ENCODE data around the gene TEX14.
A peak's percentile ranks its signal among the peaks of the same experiment; 100 is the strongest.
"Not testable (repeated sequence)": the region's sequence is repeated elsewhere in the genome, so short reads cannot be mapped to it uniquely, and the experiment has no call there.

Gene TEX14

DNA sequence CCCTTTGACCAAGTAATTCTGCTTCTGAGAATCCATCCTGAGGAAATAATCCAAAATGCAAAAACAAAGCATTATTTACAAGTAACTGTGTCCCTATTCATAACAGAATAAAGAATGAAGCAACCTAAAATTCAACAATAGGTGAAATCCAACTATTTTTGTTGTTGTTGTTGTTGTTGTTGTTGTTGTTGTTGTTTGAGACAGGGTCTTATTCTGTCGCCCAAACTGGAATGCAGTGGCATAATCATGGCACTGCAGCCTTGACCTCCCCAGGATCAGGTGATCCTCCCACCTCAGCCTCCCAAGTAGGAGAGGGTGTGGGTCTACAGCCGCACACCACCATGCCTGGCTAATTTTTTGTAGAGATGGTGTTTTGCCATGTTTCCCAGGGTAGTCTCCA, 101.5 kb downstream of the TEX14 start:
- H3K4me3 ChIP-seq (ENCODE audit: low read depth, low read length), result no peak overlapping the region
- TF ChIP-seq, protein P1, sequence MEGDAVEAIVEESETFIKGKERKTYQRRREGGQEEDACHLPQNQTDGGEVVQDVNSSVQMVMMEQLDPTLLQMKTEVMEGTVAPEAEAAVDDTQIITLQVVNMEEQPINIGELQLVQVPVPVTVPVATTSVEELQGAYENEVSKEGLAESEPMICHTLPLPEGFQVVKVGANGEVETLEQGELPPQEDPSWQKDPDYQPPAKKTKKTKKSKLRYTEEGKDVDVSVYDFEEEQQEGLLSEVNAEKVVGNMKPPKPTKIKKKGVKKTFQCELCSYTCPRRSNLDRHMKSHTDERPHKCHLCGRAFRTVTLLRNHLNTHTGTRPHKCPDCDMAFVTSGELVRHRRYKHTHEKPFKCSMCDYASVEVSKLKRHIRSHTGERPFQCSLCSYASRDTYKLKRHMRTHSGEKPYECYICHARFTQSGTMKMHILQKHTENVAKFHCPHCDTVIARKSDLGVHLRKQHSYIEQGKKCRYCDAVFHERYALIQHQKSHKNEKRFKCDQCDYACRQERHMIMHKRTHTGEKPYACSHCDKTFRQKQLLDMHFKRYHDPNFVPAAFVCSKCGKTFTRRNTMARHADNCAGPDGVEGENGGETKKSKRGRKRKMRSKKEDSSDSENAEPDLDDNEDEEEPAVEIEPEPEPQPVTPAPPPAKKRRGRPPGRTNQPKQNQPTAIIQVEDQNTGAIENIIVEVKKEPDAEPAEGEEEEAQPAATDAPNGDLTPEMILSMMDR (conservative IDR thresholded peaks at IDR 0.05; ENCODE audit: low read depth, low read length), result no peak
- no peak for DNase-seq (ENCODE audit: low read depth)

DNA sequence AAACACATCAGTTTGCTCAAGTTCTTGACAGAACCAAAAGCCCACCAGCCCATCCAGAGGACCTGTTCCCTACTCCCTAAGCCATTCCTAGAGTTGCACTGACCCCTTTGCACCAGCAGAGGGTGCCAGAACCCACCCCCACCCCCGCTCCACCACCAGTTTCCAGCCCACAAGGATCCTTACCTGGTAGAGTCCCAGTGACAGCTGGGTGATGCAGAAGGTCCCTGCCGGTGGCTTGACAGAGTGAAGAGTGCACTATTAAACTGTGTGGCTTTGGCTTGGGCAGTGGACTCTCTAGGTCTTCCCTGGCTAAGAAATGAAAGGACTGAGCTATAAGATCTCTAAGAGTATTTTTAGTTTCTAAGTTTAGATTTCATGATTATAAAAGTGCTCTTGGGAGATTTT, 104.1 kb downstream of the TEX14 start:
- no peak overlapping the region for H3K4me3 ChIP-seq (ENCODE audit: low read depth, low read length)
- TF ChIP-seq, protein P1 (conservative IDR thresholded peaks at IDR 0.05; ENCODE audit: low read depth, low read length), result peak; percentile 99
- DNase-seq (ENCODE audit: low read depth), result peak; percentile 60

DNA sequence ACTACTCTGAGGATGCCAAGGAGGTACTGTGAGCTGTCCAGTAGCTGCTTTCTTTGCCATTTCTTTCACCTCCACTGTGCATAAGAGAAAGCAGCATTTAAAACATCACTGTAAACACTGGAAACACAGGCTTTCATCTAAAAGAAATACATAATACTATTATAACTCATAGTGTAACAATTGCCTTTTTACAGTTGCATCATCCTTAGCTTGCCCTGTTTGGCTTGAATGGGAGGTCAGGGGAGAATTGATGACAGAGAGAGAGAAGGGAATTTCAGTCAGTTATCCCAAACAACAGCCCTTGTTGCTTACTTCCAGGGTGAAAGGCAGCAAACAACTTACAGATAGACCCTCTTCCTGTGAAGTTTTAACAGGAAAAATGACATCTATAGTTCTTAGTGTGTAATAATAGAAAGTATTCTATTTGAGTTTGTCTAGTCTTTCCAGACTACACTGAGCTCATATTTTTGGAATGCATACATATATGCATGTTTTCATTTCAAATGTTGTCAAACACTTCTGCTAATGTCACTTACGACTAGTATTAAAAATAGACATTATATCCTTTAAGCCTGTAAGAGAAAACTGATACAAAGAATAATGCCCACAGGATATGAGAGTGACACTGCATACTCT, 105.7 kb downstream of the TEX14 start:
- no peak for DNase-seq (ENCODE audit: low read depth)
- TF ChIP-seq, protein P1 (conservative IDR thresholded peaks at IDR 0.05; ENCODE audit: low read depth, low read length), result no peak
- H3K4me3 ChIP-seq (ENCODE audit: low read depth, low read length), result no peak overlapping the region

DNA sequence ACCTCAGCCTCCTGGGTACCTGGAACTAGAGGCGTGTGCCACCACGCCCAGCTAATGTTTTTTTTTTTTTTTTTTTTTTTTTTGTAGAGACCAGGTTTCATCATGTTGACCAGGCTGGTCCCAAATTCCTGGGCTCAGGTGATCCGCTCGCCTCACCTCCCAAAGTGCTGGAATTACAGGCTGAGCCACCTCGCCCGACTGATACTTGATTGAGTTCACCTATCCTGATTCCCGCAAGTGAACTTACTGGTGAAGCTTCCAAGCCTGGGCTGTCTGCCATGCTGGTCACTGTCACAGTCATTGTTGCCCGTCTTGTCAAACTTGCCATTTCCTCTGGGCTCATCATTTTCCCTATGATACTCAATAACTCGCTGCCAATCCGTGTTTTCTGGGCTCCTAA, 106.3 kb downstream of the TEX14 start:
- no peak overlapping the region for H3K4me3 ChIP-seq (ENCODE audit: low read depth, low read length)
- DNase-seq (ENCODE audit: low read depth), result no peak
- TF ChIP-seq, protein P1 (conservative IDR thresholded peaks at IDR 0.05; ENCODE audit: low read depth, low read length), result no peak

DNA sequence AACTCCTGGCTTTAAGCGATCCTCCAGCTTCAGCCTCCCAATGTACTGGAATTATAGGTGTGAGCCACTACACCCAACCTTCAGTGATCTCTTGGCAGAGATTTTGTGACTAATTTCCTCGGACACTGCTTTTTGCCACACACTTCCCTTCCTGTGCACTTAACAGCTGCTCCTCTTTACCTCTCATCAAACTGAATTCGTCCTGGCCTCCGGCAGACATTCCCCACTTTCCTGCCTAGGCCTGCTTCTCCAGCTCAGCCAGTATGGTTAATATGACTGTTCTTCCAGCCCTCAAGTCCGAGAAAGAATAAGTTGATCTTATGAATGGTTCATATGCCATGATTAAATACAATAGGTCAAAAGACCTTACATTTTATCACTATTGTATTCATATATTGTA, 108.4 kb downstream of the TEX14 start:
- TF ChIP-seq, protein P1 (conservative IDR thresholded peaks at IDR 0.05; ENCODE audit: low read depth, low read length), result no peak
- no peak overlapping the region for H3K4me3 ChIP-seq (ENCODE audit: low read depth, low read length)
- DNase-seq (ENCODE audit: low read depth), result no peak

DNA sequence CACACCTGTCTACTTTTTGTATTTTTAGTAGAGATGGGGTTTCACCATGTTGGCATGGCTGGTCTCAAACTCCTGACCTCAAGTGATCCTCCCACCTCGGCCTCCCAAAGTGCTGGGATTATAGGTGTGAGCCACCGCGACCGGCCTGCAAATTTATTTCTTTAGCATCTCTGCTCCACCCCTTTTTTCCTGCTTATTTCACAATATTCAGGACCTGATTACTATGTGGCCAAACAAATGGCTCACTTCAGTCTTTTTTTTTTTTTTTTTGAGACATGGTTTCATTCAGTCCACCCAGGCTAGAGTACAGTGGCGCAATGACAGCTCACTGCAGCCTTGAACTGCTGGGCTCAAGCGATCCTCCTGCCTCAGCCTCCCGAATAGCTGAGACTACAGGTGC, 109.1 kb downstream of the TEX14 start:
- not testable (repeated sequence) for DNase-seq (ENCODE audit: low read depth); H3K4me3 ChIP-seq (ENCODE audit: low read depth, low read length)

DNA sequence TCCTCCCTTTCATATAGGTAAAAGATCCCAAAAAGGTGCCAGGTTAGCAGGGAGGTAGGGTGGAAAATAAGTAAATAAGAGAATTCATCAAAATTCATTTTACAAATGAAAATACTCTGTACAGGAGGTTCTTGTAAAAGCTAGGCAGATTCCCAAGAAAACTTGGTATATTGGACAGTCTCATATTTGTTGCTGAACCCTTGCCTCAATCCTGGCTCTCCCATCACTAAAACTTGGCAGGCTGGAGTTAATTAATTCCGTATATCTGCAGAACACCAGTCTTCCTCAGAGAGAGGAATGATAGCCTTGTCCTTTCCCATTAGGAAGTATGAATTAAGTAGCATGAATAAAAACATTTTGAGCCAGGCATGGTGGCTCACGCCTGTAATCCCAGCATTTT, 111.2 kb downstream of the TEX14 start:
- no peak for DNase-seq (ENCODE audit: low read depth)
- no peak overlapping the region for H3K4me3 ChIP-seq (ENCODE audit: low read depth, low read length)
- TF ChIP-seq, protein P1 (conservative IDR thresholded peaks at IDR 0.05; ENCODE audit: low read depth, low read length), result no peak

All from choroid plexus epithelial cell (primary cell).